Epithelial cell of proximal tubule (primary cell): ENCODE results near the gene GLB1L. TPM values are rescaled to one million over a fixed set of nuclear protein-coding genes. Genes with fewer than 3 reads are reported as not detected.

ENCODE experiments used
- DNase-seq: peaks from one replicate; pipeline ENCODE4 v3.0.0-alpha.2; 2011; ENCODE audit warnings: low read depth
- H3K4me3 ChIP-seq: 2 replicates; pipeline ENCODE4 v1.5.1; 2011; ENCODE audit warnings: low read depth, mild to moderate bottlenecking, low read length
- CTCF ChIP-seq: conservative IDR thresholded peaks from 2 replicates; pipeline ENCODE4 v1.5.1; 2012; ENCODE audit warnings: low read depth, mild to moderate bottlenecking, low read length
- total RNA-seq: library from RNA; depleted of rRNA; stranded (reverse); fragments of >200 nt; gene quantifications from 2 replicates; pipeline ENCODE4 v1.2.3, GENCODE V29; 2015

Gene GLB1L
- total RNA-seq, 1 donor from 2014 or later, result 10.4 TPM

GRCh38 chr2:219285894-219286425 lies 40.7 kb upstream of the GLB1L start:
- no peak overlapping the region for H3K4me3 ChIP-seq
- TF ChIP-seq CTCF, result no peak
- DNase-seq, result no peak

- no peak for TF ChIP-seq CTCF
- no peak for DNase-seq
- H3K4me3 ChIP-seq, result no peak overlapping the region
Observed at GRCh38 chr2:219285373-219285735, 40.1 kb upstream of the GLB1L start.

GRCh38 chr2:219284501-219285372 lies 39.5 kb upstream of the GLB1L start:
- no peak for DNase-seq
- no peak overlapping the region for H3K4me3 ChIP-seq
- TF ChIP-seq CTCF, result no peak

- DNase-seq, result no peak
- TF ChIP-seq CTCF, result no peak
Observed at GRCh38 chr2:219282943-219283581, 37.8 kb upstream of the GLB1L start.

GRCh38 chr2:219282375-219282774 lies 37.1 kb upstream of the GLB1L start:
- DNase-seq, result no peak
- TF ChIP-seq CTCF, result no peak
- no peak overlapping the region for H3K4me3 ChIP-seq

More at GRCh38 chr2:219282943-219283581, 37.8 kb upstream of the GLB1L start:
- no peak overlapping the region for H3K4me3 ChIP-seq

GRCh38 chr2:219281588-219281987 lies 36.3 kb upstream of the GLB1L start:
- DNase-seq, result no peak
- TF ChIP-seq CTCF, result no peak
- H3K4me3 ChIP-seq, result no peak overlapping the region
